Left colon (tissue), 2 donors: ENCODE measurements around the gene NCAPG2. TPM values are rescaled to one million over a fixed set of nuclear protein-coding genes. Genes with fewer than 3 reads are reported as not detected.
"Not testable (repeated sequence)": the region's sequence is repeated elsewhere in the genome, so short reads cannot be mapped to it uniquely, and the experiment has no call there.

ENCODE experiments used
- ATAC-seq: fragments of 200-7000 bp; cut with Tn5 transposase; one replicate; pipeline ENCODE4 v1.9.1; 2020; ENCODE audit warnings: mild to moderate bottlenecking, moderate library complexity
- DNase-seq, 2 donors: peaks; one replicate each; pipeline ENCODE4 v3.0.0-alpha.2; 2020
- intact Hi-C, 2 donors: fragments of 100-400 bp; cut with DNase I in 1 of 2; cut with micrococcal nuclease in 1 of 2; formaldehyde crosslinking; loops; one replicate each; pipeline versions ENCODE4 v1.11.2 to v1.14.0; 2022; cut with DNase I, micrococcal nuclease
- total RNA-seq, 2 donors: library from RNA; stranded (reverse); fragmentation: NEBNext Ultra II Directional; extraction: Animal tissue kit (Norgen Biotek cat#: 25700); gene quantifications; one replicate each; pipeline ENCODE4 v1.2.1, GENCODE V29; 2021
- donor health status: DM: no; HTN: no; CAD: no.
- donor health status: DM: yes; HTN: yes; CAD: no.

Gene NCAPG2
- total RNA-seq, 2 donors from 2014 or later: 6.6 to 12.2 TPM

DNA sequence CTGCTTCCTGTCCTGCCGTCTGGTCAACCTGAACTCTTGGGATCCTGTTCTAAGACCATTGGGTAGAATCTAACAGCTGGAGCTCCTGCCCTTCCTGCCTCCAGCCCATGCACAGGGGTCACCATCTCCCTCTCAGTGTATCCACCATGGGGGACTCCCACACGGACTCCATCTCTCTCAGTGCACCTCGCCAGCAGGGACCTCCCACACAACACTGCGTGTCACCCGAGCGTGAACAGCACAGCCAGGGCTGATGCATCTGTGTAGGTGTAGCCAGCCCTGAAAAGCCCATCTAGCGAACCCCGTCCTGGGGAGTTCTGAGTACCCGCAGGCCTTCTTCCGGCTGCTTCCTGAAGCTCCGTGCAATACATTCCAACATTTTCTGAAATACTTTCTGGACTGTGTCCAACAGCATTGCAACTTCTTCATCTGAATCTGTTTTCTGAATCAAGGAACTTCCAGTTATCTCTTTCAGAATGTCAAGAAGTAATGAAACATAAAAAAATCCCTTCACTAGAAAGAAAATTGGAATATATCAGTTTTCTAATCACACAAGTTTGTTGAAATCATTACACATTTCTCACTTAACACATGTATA is 52.5 kb downstream of the NCAPG2 start:
- no peak for DNase-seq
- intact Hi-C loops: no loop called here
- ATAC-seq: no peak

DNA sequence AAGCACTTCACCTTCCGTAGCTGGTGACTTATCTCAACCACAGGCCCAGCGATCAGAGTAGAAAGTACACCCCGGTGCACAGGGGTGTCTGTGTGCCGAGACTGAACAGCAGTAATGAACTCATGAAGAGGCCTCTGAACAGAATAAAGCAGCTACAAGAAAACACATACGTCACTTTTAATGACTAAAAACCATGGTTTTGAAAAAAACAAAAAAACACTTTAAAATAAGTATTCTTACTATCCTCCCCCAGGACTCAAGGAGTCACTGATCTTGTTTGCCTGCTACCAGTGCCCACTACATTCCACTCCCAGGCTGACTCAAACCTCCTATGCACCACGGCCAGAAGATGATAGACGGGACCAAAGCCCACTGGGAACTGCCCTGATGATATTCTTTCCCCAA is 53.8 kb downstream of the NCAPG2 start:
- ATAC-seq: no peak
- intact Hi-C loops: no loop called here
- DNase-seq: no peak

DNA sequence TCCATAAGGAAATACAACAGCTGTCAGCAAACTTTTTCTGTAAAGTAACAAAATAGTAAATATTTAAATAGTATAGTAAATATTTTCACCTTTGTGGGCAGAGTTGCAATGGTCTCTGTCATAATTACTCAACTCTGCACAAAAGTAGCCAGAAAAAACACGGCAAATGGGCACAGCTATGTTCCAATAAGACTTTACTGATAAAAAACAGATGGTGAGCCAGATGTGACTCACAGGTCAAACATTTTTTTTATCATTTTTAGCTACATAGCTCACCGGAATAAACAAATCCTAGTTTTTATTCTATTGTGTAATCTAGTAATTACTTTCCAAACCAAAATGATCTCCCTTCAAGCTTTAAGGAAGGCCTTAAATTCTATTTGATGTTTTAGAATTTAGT is 55.3 kb downstream of the NCAPG2 start:
- peak; percentile 33 for ATAC-seq
- intact Hi-C loops: no loop called here
- no peak for DNase-seq

DNA sequence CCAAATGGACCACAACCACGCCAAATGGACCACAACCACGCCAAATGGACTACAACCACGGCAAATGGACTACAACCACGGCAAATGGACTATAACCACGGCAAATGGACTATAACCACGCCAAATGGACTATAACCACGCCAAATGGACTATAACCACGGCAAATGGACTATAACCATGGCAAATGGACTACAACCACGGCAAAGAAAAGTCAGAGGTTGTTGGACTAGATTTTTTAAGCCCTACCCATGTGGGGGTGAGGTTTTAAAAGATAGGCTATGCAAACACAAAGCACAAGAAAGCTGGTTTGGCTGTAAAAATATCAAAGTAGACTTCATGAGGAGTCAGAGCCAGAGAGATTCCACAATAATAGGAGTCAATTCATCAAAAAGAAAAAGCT is 55.8 kb downstream of the NCAPG2 start:
- ATAC-seq: peak; percentile 33
- DNase-seq: no peak
- intact Hi-C loops: no loop called here

DNA sequence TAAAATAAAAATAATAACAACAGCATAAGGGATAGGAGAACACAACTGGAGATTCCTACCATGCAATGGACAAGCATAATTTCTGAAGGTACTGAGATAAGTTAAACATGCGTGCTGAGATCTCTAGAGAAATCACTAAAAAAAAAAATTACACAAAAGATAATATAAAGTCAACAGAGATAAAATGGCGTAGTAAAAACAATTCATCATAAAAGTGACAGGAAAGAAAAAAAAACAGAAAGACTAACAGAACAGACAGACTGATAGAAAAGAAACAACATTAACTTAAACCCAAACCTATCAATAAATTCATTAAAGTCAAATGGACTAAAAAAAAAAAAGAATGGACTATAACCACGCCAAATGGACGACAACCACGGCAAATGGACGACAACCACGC is 56.4 kb downstream of the NCAPG2 start:
- intact Hi-C loops: no loop called here
- DNase-seq (no peak), ATAC-seq (no peak)

DNA sequence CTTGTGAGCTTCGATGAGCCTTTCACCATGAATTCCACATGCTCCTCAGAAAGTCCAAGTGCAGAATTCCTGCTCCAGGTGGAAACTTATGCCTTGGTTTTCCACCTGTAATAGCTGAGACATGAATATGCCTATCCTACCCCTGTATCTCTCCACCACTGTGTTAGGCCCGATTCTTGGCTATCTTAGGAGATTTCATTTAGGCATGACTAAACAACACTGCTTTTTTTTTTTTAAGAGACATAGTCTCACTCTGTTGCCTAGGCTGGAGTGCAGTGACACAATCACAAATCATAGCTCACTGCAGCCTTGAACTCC is 57.2 kb downstream of the NCAPG2 start:
- ATAC-seq (no peak), DNase-seq (no peak)
- intact Hi-C loops: no loop called here

DNA sequence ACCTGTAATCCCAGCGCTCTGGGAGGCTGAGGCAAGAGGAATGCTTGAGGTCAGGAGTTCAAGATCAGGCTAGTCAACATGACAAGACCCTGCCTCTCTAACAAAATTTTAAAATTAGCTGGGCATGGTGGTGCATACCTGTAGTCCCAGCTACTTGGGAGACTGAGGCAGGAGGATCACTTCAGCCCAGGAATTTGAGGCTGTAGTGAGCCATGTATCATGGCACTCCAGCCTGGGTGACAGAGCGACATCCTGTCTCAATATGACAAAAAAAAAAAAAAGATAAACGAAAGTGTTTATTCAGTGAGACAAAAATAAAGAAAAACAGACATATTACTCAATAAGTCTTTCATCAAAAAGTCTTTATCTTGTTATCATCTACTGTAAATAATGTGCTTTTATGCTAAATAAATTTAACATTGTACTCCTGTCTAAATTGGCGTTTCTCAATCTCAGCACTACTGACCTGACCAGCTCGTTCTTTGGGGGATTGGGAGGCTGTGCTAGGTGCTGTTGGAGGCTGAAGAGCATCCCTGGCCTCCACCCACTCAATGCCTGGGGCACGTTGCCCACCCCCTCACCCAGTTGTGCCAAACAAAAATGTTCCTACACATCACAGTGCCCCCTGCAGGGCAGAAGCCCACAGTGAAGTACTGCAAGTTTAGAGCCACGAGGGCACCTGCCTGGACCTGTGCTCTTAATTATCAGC is 57.7 kb downstream of the NCAPG2 start:
- ATAC-seq (peak; percentile 39), DNase-seq (peak in 1 of 2 donors; percentile 40)
- intact Hi-C loops: no loop called here

DNA sequence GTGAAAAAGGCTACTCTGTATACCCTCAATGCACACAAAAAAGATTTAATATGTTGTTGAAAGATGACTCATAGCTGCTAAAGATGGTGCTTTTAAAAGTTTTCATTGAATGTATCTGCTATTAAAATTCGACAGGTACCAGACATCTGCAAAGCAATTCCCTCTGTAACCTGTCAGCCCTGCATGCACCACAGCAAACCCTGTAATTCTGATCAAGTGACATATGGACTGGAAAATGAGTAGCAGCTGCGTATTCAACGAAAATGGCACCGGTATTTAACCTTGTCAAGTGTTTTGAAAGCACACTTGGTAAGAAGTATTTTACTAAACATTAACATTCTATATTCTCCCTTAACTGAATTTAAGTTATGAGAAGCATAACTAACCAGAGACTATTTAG is 58.8 kb downstream of the NCAPG2 start:
- no peak for ATAC-seq
- DNase-seq: no peak
- intact Hi-C loops: no loop called here

DNA sequence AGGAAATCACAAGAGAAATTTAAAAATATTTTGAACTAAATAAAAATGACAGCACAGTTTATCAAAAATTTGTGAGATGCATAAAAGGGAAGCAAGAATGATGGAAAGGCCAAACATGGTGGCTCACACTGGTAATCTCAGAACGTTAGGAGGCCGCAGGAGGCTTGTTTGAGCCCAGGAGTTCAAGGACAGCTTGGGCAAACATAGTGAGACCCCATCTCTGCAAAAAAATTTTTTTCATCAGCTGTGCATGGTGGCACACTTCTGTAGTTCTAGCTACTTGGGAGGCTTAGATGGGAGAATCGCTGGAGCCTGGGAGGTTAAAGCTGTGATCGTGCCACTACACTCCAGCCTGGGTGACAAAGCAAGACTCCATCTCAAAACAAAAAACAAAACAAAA is 62.5 kb downstream of the NCAPG2 start:
- intact Hi-C loops: no loop called here
- ATAC-seq: no peak
- DNase-seq: no peak

DNA sequence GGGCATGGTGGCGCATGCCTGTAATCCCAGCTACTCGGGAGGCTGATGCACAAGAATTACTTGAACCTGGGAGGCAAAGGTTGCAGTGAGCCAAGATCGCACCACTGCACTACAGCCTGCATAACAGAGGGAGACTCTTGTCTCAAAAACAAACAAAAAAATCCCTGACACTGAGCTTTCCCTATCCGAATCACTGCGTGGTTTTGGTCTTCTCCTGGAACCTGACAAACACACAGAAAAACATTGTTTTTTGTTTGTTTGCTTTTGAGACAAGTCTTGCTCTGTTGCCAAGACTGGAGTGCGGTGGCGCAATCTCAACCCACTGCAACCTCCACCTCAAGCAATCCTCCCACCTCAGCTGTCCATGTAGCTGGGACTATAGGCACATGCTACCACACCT is 66.6 kb downstream of the NCAPG2 start:
- DNase-seq: no peak
- no peak for ATAC-seq
- intact Hi-C loops: no loop called here

DNA sequence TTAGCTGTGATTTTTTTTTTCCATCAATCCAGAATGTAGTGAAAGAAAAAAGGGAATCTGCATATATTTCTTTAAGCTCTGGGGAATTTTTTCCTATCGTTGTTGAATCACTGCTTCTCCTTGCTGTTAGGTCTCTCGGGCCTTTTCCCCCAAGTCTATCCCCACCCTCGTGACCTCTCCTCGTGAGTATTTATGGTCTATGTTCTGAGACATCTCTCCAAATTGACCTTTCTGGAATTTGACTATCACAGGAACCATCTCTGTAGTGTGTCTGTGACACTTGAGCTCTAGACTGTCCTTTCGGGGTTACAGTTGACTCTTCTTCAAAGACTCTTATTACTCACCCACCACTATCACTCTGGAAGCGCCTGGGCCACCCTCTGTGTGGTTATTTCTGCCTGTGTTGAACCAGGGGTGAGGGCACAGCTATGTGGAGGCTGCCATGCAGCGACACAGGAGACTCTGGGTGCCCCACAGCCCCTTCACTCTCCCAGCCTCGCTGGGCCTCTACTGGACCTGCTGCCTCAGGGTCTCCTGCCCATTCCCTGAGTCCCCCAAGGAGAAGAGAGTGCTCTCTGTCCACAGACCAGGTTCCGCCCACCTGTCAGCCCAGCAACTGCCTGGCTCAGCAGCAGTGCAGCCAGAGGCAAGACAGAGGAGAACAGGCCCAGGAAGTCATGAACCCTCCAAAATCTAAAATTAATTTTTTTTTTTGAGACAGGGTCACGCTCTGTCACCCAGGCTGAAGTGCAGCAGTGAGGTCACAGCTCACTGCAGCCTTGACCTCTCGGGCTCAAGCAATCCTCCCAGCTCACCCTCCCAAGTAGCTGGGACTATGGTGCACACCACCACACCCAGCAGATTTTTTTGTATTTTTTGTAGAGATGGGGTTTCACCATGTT is 71.3 kb downstream of the NCAPG2 start:
- no peak for ATAC-seq
- intact Hi-C loops: no loop called here
- no peak for DNase-seq

DNA sequence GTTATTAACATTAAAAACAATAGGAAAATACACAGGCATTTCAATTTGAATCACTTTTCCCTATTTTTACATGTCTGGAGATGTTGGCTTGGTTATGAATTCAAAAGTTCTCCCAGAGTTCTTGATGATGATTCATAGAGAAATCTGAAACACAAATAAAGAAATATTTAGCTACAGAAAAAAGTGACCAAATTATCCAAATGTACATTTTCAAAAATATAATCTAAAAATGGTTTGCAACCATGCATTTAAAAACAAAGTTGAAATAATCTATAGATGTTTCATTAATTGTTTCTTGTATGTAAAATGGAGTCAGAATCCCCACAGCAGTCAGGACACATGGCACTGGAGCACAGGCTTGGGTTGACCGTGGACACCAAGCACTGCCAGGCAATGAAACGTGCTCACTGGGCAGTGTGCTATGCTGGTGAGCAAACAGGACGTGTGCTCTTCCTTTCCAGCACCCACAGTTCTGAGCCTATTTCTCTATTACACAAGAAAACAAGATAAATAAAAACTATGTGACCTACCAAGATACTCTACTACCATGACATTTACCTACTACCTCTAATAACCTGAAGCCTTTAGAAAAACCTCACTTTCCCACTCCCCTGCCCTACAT is 72.9 kb downstream of the NCAPG2 start:
- no peak for DNase-seq
- ATAC-seq: no peak
- intact Hi-C loops: no loop called here

DNA sequence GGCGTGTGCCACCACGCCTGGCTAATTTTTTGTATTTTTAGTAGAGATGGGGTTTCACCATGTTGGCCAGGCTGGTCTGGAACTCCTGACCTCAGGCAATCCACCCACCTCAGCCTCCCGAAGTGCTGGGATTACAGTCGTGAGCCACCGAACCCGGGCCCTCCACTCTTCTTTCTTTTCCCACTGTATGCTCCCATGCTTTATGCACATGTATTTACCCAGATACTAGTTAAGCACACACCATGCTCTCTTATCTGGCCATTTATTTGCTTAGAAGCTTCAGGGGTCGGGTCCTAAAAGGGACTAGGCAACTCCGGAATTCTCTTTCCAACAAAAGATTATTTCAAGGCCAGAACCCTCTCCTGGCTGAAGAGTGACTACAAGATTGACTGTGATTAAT is 78.3 kb downstream of the NCAPG2 start:
- intact Hi-C loops, DNase-seq, ATAC-seq: not testable (repeated sequence)

DNA sequence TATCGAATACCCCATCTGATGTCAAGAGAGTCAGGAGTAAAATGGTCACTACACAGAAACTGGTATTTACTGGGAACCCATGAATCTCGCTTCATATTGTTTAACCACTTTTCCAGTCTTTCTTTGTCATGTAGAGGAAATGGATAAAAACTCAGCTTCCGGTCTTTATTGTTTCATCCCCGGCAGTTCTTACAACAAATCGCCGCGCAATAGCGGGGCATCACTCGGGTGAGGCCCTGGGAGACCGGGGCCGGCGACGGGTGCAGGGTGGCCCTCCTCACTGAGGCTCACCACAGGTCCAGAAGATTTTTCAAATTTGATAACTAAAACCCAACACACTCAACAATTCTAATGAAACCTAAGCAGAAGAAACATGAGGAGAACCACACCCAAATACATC is 81.4 kb downstream of the NCAPG2 start:
- ATAC-seq: no peak
- intact Hi-C loops: no loop called here
- no peak for DNase-seq

DNA sequence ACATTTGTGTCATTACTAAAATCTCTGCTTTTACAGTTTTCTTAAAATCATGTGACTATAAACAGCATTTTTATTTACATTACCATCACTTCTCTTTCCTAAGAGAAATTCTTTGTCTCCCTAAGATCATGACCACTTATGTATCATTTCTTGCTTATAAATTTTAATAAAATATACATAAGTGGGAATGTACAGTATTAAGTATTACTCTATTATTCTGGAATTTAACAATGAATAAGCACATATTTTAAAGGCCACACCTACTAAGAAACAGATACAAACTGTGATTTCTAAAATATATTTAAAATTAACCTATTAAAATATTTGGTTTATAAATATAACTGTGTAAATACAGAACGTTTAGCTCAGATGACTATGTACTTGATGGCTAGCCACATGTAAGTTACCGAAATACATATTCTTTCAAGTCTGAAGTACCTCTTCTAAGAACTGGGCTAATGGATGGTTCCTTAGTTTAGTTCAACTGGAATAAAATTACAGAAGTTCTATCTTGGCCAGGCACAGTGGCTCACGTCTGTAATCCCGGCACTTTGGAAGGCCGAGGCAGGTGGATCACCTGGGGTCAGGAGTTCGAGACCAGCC is 83.7 kb downstream of the NCAPG2 start:
- DNase-seq: no peak
- ATAC-seq: no peak
- intact Hi-C loops: no loop called here

DNA sequence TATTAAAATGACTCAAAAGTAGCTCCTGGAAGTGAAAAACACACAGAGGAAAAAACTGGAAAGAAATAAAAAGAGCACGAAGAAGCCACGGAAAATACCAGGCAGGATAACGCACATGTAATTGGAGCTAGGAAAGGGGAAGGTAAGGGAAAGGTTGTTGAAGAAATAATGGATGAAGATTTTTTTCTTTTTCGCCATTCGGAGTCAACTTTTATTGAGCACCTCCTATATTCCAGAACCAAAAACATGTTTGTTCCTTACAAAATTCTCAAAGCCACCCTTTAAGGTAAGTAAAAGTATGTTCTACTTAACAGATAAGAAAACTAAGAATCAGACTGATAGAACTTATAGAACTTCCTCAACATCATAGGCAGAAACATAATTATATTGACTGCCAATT is 84.2 kb downstream of the NCAPG2 start:
- ATAC-seq (no peak), DNase-seq (no peak)
- intact Hi-C loops: no loop called here

DNA sequence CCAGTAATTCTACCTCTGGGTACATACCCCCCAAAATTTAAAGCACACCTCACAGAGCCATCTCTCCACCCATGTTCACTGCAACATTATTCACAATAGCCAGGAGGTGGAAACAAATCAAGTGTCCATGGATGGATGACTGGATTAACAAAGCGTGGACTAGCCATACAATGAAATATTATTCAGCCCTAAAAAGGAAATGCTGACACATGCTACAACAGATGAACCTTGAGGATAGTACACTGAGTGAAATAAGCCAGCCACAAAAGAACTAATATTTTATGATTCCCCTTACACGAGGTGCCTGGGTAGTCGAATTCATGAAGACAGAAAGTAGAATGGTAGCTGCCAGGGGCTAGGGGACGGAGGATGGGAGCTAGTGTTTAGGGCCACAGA is 85.9 kb downstream of the NCAPG2 start:
- intact Hi-C loops: no loop called here
- ATAC-seq: no peak
- no peak for DNase-seq

DNA sequence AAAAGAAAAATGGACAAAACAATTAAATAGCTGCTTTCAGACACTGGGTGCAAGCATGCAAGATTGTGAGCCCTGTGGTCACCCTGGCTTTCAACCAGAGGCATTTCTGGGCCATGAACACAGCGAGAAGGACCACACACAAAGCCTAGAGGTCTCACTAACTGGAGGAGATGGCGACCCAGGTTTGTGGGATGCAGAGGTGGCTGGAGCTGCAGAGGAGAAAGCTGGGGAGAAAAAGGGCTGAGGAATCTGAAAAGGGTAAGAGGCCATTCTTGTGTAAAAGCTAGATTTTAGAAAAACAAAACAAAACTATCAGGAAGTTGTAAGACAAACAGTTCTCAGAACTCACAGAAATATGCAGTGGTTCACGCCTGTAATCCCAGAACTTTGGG is 86.9 kb downstream of the NCAPG2 start:
- intact Hi-C loops: no loop called here
- ATAC-seq: no peak
- DNase-seq: no peak

DNA sequence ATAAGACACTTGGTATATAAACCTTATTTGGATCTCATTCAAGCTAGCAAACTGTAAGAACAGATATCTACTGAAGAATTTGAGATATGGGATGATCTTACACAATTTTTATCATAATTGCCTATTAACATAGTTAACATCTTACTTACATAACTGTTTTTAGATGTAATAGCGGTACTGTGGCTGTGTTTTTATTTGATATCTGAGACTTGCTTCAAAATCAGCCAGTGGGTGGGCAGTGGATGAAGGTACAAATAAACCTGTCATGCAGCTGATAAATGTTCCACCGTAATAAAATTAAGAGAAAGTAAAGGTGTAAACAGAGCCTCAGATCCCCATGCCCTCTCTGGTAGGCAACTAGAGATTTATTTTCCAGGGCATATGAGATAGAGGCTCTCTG is 88.6 kb downstream of the NCAPG2 start:
- intact Hi-C loops: no loop called here
- DNase-seq: no peak
- no peak for ATAC-seq
